Fibroblast of lung (primary cell): ENCODE data around the gene SPATC1L. TPM values are rescaled to one million over a fixed set of nuclear protein-coding genes. Genes with fewer than 3 reads are reported as not detected.

Experiments used
- DNase-seq, 2 donors: peaks; one replicate each; pipeline versions ENCODE4 v3.0.0 to v3.0.0-alpha.2; 2010; ENCODE audit warnings: low read depth in 2 of 2
- H2AFZ ChIP-seq: 2 replicates; pipeline ENCODE4 v1.5.1; 2012; ENCODE audit warnings: low read length, control low read depth, inconsistent platforms
- H3K27ac ChIP-seq: 2 replicates; pipeline ENCODE4 v1.5.1; 2011; ENCODE audit warnings: low read length, control low read depth; ENCODE audit not compliant: insufficient read depth
- H3K27me3 ChIP-seq: 2 replicates; pipeline ENCODE4 v1.5.1; 2011; ENCODE audit warnings: mild to moderate bottlenecking, low read length; ENCODE audit not compliant: control insufficient read depth, insufficient read depth
- H3K36me3 ChIP-seq: 2 replicates; pipeline ENCODE4 v1.5.1; 2011; ENCODE audit warnings: low read length; ENCODE audit not compliant: control insufficient read depth, insufficient read depth
- H3K4me1 ChIP-seq: 2 replicates; pipeline ENCODE4 v1.5.1; 2011; ENCODE audit warnings: low read length; ENCODE audit not compliant: control insufficient read depth, insufficient read depth; ENCODE audit errors: extremely low read depth
- H3K4me2 ChIP-seq: 2 replicates; pipeline ENCODE4 v1.5.1; 2011; ENCODE audit warnings: low read length, control low read depth; ENCODE audit not compliant: insufficient read depth; ENCODE audit errors: extremely low read depth
- H3K4me3 ChIP-seq, 4 experiments: fragments of 200-600 bp in 1 of 4; sonication (generic) in 1 of 4; replicated peaks in 1 of 4; 2 replicates each; pipeline ENCODE4 v1.5.1; 2011 to 2016; ENCODE audit warnings: low read length in 4 of 4, low read depth in 3 of 4, mild to moderate bottlenecking in 3 of 4, control low read depth in 2 of 4, inconsistent platforms in 1 of 4, mixed read lengths in 1 of 4; ENCODE audit not compliant: insufficient read depth in 1 of 4; ENCODE audit errors: control extremely low read depth in 1 of 4
- H3K79me2 ChIP-seq: 2 replicates; pipeline ENCODE4 v1.5.1; 2012; ENCODE audit warnings: mild to moderate bottlenecking, low read length, inconsistent platforms; ENCODE audit not compliant: control insufficient read depth, insufficient read depth
- H3K9ac ChIP-seq: 2 replicates; pipeline ENCODE4 v1.5.1; 2011; ENCODE audit warnings: mild to moderate bottlenecking, low read length, control low read depth; ENCODE audit not compliant: insufficient read depth
- H3K9me3 ChIP-seq: 2 replicates; pipeline ENCODE4 v1.5.1; 2012; ENCODE audit warnings: low read depth, low read length; ENCODE audit not compliant: control insufficient read depth, insufficient read depth
- H4K20me1 ChIP-seq: 2 replicates; pipeline ENCODE4 v1.5.1; 2011; ENCODE audit warnings: low read length; ENCODE audit not compliant: control insufficient read depth, insufficient read depth; ENCODE audit errors: extremely low read depth
- EZH2 ChIP-seq: IDR thresholded peaks from 2 replicates; pipeline ENCODE4 v1.5.1; 2012; ENCODE audit warnings: low read length, control low read depth, mild to moderate bottlenecking; ENCODE audit errors: missing control alignments
- polyA plus RNA-seq, 2 donors: library from polyadenylated mRNA; depleted of rRNA in 1 of 2; stranded (reverse) in 1 of 2; unstranded in 1 of 2; fragments of >200 nt; gene quantifications; 2 replicates each; pipeline ENCODE4 v1.2.1, GENCODE V29; 2011 to 2012; ENCODE audit warnings: missing spikeins in 1 of 2
- total RNA-seq: library from RNA; depleted of rRNA; stranded (reverse); fragments of >200 nt; gene quantifications from 2 replicates; pipeline ENCODE4 v1.2.1, GENCODE V29; 2014
- TF ChIP-seq, protein P1 (sequence below), 2 donors: IDR thresholded peaks in 1 of 2; conservative IDR thresholded peaks in 1 of 2; 1 replicate in 1 of 2; 2 replicates in 1 of 2; pipeline ENCODE4 v1.5.1; 2011 to 2012; ENCODE audit warnings: low read length in 2 of 2, control low read depth in 1 of 2, inconsistent platforms in 1 of 2, low read depth in 1 of 2, mild to moderate bottlenecking in 1 of 2

The SPATC1L gene
- total and polyA plus RNA-seq, 2 donors (not counting 1 experiment from before 2014, with no cell fraction given): 2.9 to 9.6 TPM

DNA sequence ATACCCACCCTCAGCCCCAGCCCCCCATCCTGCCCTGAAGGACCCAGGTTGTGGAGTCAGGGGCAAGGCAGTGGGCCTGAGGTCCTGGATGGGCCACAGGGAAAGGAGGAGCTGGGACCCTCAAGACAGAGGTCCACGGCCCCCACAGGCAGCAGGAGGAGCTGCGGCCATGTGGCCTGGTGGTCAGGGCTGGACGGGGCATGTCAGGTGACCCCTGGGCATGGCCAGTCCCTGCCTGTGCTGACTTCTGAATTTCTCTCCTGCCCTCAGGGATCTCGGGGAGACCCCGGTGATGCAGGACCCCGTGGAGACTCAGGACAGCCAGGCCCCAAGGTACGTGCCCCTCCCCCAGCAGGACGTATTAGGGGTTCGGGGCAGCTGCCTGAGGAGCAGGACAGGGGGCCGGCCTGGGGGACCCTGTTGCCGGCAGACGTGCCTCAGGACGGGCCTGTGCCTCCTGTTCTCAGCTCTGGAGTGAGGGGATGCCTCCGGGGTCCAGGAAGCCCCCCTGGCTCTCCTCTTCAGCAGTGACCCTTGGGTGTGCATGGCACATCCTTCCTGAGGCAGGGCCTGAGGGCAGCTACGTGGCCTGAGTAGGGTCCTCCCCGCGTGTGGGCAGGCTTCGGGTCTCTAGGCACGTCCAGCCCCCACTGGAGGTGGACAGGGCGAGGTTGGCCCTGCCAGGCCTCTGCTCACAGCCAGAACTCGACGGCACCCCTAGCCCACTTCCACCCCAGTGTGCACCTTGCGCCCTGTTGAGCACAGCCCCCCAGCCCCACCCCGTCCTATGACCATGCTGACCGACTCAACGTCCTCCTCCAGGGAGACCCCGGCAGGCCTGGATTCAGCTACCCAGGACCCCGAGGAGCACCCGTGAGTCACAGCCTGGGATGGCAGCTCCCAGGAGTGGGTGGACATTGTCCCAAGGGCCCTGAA lies 62.7 kb downstream of the SPATC1L start:
- H4K20me1 ChIP-seq: no peaks in the 10 kb centered on the region
- DNase-seq: no peak
- H3K27me3 ChIP-seq: no peaks in the 10 kb centered on the region
- no peak overlapping the region for H3K9ac ChIP-seq
- H3K4me3 ChIP-seq: no peak overlapping the region
- no peak overlapping the region for H3K4me2 ChIP-seq
- H2AFZ ChIP-seq: no peak overlapping the region
- H3K27ac ChIP-seq: no peak overlapping the region
- H3K9me3 ChIP-seq: no peaks in the 10 kb centered on the region
- TF ChIP-seq EZH2: no peak
- TF ChIP-seq, protein P1, sequence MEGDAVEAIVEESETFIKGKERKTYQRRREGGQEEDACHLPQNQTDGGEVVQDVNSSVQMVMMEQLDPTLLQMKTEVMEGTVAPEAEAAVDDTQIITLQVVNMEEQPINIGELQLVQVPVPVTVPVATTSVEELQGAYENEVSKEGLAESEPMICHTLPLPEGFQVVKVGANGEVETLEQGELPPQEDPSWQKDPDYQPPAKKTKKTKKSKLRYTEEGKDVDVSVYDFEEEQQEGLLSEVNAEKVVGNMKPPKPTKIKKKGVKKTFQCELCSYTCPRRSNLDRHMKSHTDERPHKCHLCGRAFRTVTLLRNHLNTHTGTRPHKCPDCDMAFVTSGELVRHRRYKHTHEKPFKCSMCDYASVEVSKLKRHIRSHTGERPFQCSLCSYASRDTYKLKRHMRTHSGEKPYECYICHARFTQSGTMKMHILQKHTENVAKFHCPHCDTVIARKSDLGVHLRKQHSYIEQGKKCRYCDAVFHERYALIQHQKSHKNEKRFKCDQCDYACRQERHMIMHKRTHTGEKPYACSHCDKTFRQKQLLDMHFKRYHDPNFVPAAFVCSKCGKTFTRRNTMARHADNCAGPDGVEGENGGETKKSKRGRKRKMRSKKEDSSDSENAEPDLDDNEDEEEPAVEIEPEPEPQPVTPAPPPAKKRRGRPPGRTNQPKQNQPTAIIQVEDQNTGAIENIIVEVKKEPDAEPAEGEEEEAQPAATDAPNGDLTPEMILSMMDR (conservative IDR thresholded peaks at IDR 0.05 in 1 of 2, IDR thresholded peaks at IDR 0.05 in 1 of 2; ENCODE audit: low read depth in 1 of 2, low read length in 2 of 2): no peak
- H3K79me2 ChIP-seq: peaks cover 35% of the 10 kb centered on the region
- peaks cover 79% of the 10 kb centered on the region for H3K36me3 ChIP-seq
- H3K4me1 ChIP-seq: no peaks in the 10 kb centered on the region

DNA sequence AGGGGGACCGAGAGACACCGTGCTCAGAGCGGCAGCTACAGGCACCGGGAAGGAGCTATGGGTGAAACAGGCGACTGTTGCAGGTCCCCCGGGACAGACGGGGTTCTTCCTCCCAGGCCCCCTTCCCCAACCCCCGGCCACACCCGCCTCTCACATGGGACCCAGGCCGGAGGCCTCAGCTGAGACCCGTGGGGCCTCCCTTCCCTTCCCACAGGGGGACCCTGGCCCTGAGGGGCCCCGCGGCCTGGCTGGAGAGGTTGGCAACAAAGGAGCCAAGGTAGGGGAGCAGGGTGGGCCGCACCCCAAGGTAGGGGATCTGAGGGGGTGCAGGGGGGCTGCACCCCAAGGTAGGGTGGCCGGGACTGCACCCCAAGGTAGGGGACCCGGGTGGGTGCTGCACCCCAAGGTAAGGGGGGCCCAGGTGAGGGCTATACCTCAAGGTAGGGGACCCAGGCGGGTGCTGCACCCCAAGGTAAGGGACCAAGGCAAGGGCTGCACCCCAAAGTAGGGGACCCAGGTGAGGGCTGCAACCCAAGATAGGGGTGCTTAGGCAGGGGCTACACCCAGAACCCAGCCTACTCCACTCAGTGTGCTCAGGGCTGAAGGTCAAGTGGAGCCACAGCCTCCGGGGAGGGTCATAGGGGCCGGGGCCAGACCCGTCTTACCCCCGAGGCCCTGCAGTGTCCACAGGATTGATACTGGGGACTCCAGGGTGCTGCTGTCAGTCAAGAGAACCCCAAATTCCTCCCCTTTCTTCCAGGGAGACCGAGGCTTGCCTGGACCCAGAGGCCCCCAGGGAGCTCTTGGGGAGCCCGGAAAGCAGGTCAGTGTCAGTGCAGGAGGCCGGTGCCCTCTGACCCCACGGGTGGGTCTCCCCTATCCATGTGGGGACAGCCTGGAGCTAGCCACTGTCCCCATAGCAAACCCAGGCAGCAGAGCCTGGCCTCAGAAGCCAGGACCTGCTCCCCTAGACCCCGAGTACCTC lies 63.7 kb downstream of the SPATC1L start:
- no peak overlapping the region for H2AFZ ChIP-seq
- H3K4me3 ChIP-seq: no peak overlapping the region
- DNase-seq: no peak
- H3K79me2 ChIP-seq: peaks cover 38% of the 10 kb centered on the region
- H3K4me2 ChIP-seq: no peak overlapping the region
- H3K27ac ChIP-seq: no peak overlapping the region
- no peaks in the 10 kb centered on the region for H4K20me1 ChIP-seq
- peaks cover 79% of the 10 kb centered on the region for H3K36me3 ChIP-seq
- TF ChIP-seq, protein P1 (conservative IDR thresholded peaks at IDR 0.05 in 1 of 2, IDR thresholded peaks at IDR 0.05 in 1 of 2; ENCODE audit: low read depth in 1 of 2, low read length in 2 of 2): no peak
- no peak for TF ChIP-seq EZH2
- no peaks in the 10 kb centered on the region for H3K4me1 ChIP-seq
- no peaks in the 10 kb centered on the region for H3K9me3 ChIP-seq
- H3K27me3 ChIP-seq: no peaks in the 10 kb centered on the region
- no peak overlapping the region for H3K9ac ChIP-seq
